ENCODE results near the gene CACNG4.

Gene CACNG4

GRCh38 chr17:67004181-67004580 lies 39.7 kb downstream of the CACNG4 start:
- no peak overlapping the region for H3K4me3 ChIP-seq (ENCODE audit: low read depth, low read length)
- no peak for DNase-seq (ENCODE audit: low read depth)

GRCh38 chr17:67007266-67007665 lies 42.8 kb downstream of the CACNG4 start:
- DNase-seq (ENCODE audit: low read depth): no peak
- no peak overlapping the region for H3K4me3 ChIP-seq (ENCODE audit: low read depth, low read length)

GRCh38 chr17:67008101-67008500 lies 43.6 kb downstream of the CACNG4 start:
- H3K4me3 ChIP-seq (ENCODE audit: low read depth, low read length): no peak overlapping the region
- DNase-seq (ENCODE audit: low read depth): no peak

GRCh38 chr17:67011527-67012175 lies 47.1 kb downstream of the CACNG4 start:
- no peak for DNase-seq (ENCODE audit: low read depth)
- no peak overlapping the region for H3K4me3 ChIP-seq (ENCODE audit: low read depth, low read length)

- DNase-seq (ENCODE audit: low read depth): no peak
- H3K4me3 ChIP-seq (ENCODE audit: low read depth, low read length): no peak overlapping the region
Measured at GRCh38 chr17:67013891-67014290, 49.4 kb downstream of the CACNG4 start.

GRCh38 chr17:67015001-67015400 lies 50.5 kb downstream of the CACNG4 start:
- no peak for DNase-seq (ENCODE audit: low read depth)
- no peak overlapping the region for H3K4me3 ChIP-seq (ENCODE audit: low read depth, low read length)

- no peak for DNase-seq (ENCODE audit: low read depth)
- no peak overlapping the region for H3K4me3 ChIP-seq (ENCODE audit: low read depth, low read length)
Measured at GRCh38 chr17:67016039-67016762, 51.7 kb downstream of the CACNG4 start.

- DNase-seq (ENCODE audit: low read depth): no peak
- no peak overlapping the region for H3K4me3 ChIP-seq (ENCODE audit: low read depth, low read length)
Measured at GRCh38 chr17:67017910-67018309, 53.4 kb downstream of the CACNG4 start.

GRCh38 chr17:67018471-67019434 lies 54.2 kb downstream of the CACNG4 start:
- H3K4me3 ChIP-seq (ENCODE audit: low read depth, low read length): no peak overlapping the region
- no peak for DNase-seq (ENCODE audit: low read depth)

GRCh38 chr17:67019809-67020208 lies 55.3 kb downstream of the CACNG4 start:
- DNase-seq (ENCODE audit: low read depth): no peak
- no peak overlapping the region for H3K4me3 ChIP-seq (ENCODE audit: low read depth, low read length)

GRCh38 chr17:67020293-67020766 lies 55.8 kb downstream of the CACNG4 start:
- no peak for DNase-seq (ENCODE audit: low read depth)
- H3K4me3 ChIP-seq (ENCODE audit: low read depth, low read length): no peak overlapping the region

- no peak for DNase-seq (ENCODE audit: low read depth)
- no peak overlapping the region for H3K4me3 ChIP-seq (ENCODE audit: low read depth, low read length)
Measured at GRCh38 chr17:67021196-67021595, 56.7 kb downstream of the CACNG4 start.

GRCh38 chr17:67021743-67022450 lies 57.4 kb downstream of the CACNG4 start:
- no peak for DNase-seq (ENCODE audit: low read depth)
- H3K4me3 ChIP-seq (ENCODE audit: low read depth, low read length): no peak overlapping the region

- no peak overlapping the region for H3K4me3 ChIP-seq (ENCODE audit: low read depth, low read length)
- no peak for DNase-seq (ENCODE audit: low read depth)
Measured at GRCh38 chr17:67022451-67022810, 57.9 kb downstream of the CACNG4 start.

- no peak for DNase-seq (ENCODE audit: low read depth)
- no peak overlapping the region for H3K4me3 ChIP-seq (ENCODE audit: low read depth, low read length)
Measured at GRCh38 chr17:67024736-67025135, 60.2 kb downstream of the CACNG4 start.

GRCh38 chr17:67025216-67025792 lies 60.8 kb downstream of the CACNG4 start:
- no peak overlapping the region for H3K4me3 ChIP-seq (ENCODE audit: low read depth, low read length)
- DNase-seq (ENCODE audit: low read depth): no peak

GRCh38 chr17:67026341-67026740 lies 61.8 kb downstream of the CACNG4 start:
- DNase-seq (ENCODE audit: low read depth): no peak
- H3K4me3 ChIP-seq (ENCODE audit: low read depth, low read length): no peak overlapping the region

GRCh38 chr17:67027031-67027628 lies 62.6 kb downstream of the CACNG4 start:
- DNase-seq (ENCODE audit: low read depth): no peak
- H3K4me3 ChIP-seq (ENCODE audit: low read depth, low read length): no peak overlapping the region

GRCh38 chr17:67030641-67031040 lies 66.1 kb downstream of the CACNG4 start:
- no peak overlapping the region for H3K4me3 ChIP-seq (ENCODE audit: low read depth, low read length)
- DNase-seq (ENCODE audit: low read depth): no peak
